ENCODE measurements around the gene FOXP1.

- no peak for TF ChIP-seq EZH2phosphoT487 (IDR thresholded peaks at IDR 0.05; ENCODE audit: low read depth)
- TF ChIP-seq, protein P1, sequence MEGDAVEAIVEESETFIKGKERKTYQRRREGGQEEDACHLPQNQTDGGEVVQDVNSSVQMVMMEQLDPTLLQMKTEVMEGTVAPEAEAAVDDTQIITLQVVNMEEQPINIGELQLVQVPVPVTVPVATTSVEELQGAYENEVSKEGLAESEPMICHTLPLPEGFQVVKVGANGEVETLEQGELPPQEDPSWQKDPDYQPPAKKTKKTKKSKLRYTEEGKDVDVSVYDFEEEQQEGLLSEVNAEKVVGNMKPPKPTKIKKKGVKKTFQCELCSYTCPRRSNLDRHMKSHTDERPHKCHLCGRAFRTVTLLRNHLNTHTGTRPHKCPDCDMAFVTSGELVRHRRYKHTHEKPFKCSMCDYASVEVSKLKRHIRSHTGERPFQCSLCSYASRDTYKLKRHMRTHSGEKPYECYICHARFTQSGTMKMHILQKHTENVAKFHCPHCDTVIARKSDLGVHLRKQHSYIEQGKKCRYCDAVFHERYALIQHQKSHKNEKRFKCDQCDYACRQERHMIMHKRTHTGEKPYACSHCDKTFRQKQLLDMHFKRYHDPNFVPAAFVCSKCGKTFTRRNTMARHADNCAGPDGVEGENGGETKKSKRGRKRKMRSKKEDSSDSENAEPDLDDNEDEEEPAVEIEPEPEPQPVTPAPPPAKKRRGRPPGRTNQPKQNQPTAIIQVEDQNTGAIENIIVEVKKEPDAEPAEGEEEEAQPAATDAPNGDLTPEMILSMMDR (IDR thresholded peaks at IDR 0.05; ENCODE audit: low read depth, low read length), result no peak
Observed at GRCh38 chr3:71575433-71575832, 8.1 kb downstream of the FOXP1 start.

Measured in OCI-LY3 (cell line).